GM12891 (cell line): ENCODE measurements around the gene SMCHD1.

ENCODE experiments used
- POLR2A ChIP-seq: IDR thresholded peaks from 2 replicates; pipeline ENCODE4 v1.6.1; 2011; ENCODE audit warnings: low read depth, low read length, control low read depth
- POLR2AphosphoS5 ChIP-seq: IDR thresholded peaks from 2 replicates; pipeline ENCODE4 v1.6.1; 2011; ENCODE audit warnings: low read depth, low read length, control low read depth
- POU2F2 ChIP-seq: IDR thresholded peaks from 2 replicates; pipeline ENCODE4 v1.6.1; 2011; ENCODE audit warnings: low read depth, mild to moderate bottlenecking, control low read depth, low read length, moderate library complexity
- SPI1 ChIP-seq: IDR thresholded peaks from 2 replicates; pipeline ENCODE4 v1.6.1; 2011; ENCODE audit warnings: low read depth, low read length, control low read depth
- TAF1 ChIP-seq: IDR thresholded peaks from 2 replicates; pipeline ENCODE4 v1.6.1; 2011; ENCODE audit warnings: low read depth, low read length, control low read depth

DNA sequence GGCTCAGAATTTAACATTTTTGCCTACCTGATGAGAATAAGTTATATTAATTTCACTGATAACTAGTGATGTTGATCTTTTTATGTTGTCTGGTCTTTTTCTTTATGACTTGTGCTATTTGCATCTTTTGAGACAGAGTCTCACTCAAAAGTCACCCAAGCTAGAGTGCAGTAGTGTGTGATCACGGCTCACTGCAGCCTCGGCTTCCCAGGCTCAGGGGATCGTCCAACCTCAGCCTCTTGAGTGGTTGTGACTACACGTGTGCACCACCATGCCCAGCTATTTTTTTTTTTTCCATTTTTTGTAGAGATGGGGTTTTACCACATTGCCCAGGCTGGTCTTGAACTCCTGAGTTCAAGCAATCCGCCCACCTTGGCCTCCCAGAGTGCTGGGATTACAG lies 7.5 kb downstream of the SMCHD1 start:
- TF ChIP-seq POLR2A (no peak), POLR2AphosphoS5 (no peak), TAF1 (no peak), POU2F2 (no peak), SPI1 (no peak)
